GM18502 (cell line): ENCODE results near the gene RASEF.

ENCODE experiments used
- ATAC-seq: cut with Tn5 transposase; IDR thresholded peaks from one replicate; pipeline ENCODE4 v1.9.1; 2021; ENCODE audit warnings: mild to moderate bottlenecking; ENCODE audit not compliant: unreplicated experiment, poor library complexity

RASEF gene

GRCh38 chr9:83015897-83016296 is 47.0 kb downstream of the RASEF start:
- no peak for ATAC-seq

GRCh38 chr9:83013867-83014605 is 48.9 kb downstream of the RASEF start:
- ATAC-seq = no peak

GRCh38 chr9:83012922-83013838 is 49.8 kb downstream of the RASEF start:
- no peak for ATAC-seq

GRCh38 chr9:83012168-83012921 is 50.6 kb downstream of the RASEF start:
- no peak for ATAC-seq

GRCh38 chr9:83011611-83012010 is 51.3 kb downstream of the RASEF start:
- ATAC-seq = no peak

- no peak for ATAC-seq
Measured at GRCh38 chr9:83007521-83008300, 55.2 kb downstream of the RASEF start.

GRCh38 chr9:83006378-83006777 is 56.6 kb downstream of the RASEF start:
- ATAC-seq = peak; percentile 75

- no peak for ATAC-seq
Measured at GRCh38 chr9:83005963-83006362, 57.0 kb downstream of the RASEF start.

GRCh38 chr9:83005361-83005760 is 57.6 kb downstream of the RASEF start:
- ATAC-seq = no peak

- no peak for ATAC-seq
Measured at GRCh38 chr9:83002329-83002728, 60.6 kb downstream of the RASEF start.

GRCh38 chr9:83000765-83001164 is 62.2 kb downstream of the RASEF start:
- ATAC-seq = no peak

GRCh38 chr9:82998409-82998808 is 64.5 kb downstream of the RASEF start:
- no peak for ATAC-seq

GRCh38 chr9:82997476-82998140 is 65.3 kb downstream of the RASEF start:
- no peak for ATAC-seq

- no peak for ATAC-seq
Measured at GRCh38 chr9:82996941-82997340, 66.0 kb downstream of the RASEF start.

- ATAC-seq = no peak
Measured at GRCh38 chr9:82993856-82994605, 68.9 kb downstream of the RASEF start.

GRCh38 chr9:82991671-82992070 is 71.3 kb downstream of the RASEF start:
- ATAC-seq = no peak

GRCh38 chr9:82989929-82990328 is 73.0 kb downstream of the RASEF start:
- ATAC-seq = no peak

GRCh38 chr9:82988488-82988887 is 74.5 kb downstream of the RASEF start:
- ATAC-seq = no peak
